ENCODE measurements around the gene PNMA6E.

DNA sequence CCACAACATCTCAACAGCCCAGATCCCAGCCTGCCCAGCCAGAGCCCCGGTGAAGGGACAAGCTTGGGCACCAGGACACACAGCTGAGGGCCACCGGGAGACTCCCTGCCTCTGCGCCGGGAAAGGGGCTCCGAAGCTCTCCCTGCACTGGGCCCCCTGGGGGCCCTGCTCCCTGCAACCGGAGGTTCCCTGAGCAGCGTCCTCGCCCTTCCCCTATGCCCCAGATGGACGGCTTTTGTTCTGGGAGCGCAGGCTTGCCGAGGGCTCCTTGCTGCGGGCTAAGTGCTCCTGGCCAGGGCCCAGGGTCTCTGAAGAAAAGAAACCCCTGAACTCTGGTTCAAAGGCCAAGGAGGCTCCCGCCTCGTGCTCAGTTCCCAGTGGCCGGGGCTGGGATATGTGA, 9.2 kb upstream of the PNMA6E start:
- TF ChIP-seq ARNTL (CRISPR knock-in tag; IDR thresholded peaks at IDR 0.05; ENCODE audit: borderline replicate concordance, low read depth) (no peak), RARB (CRISPR knock-in tag; IDR thresholded peaks at IDR 0.05) (no peak)
